Mesenchymal stem cell (in vitro differentiated cells and primary cell): ENCODE results near the gene LHFPL6.

ENCODE experiments used
- DNase-seq: peaks from one replicate; pipeline ENCODE4 v3.0.0-alpha.2; 2013
- H2AFZ ChIP-seq: one replicate; pipeline ENCODE4 v1.6.1; 2013; ENCODE audit warnings: low read depth, mild to moderate bottlenecking, control low read depth, inconsistent platforms, low read length, moderate library complexity
- H2AK5ac ChIP-seq: 2 replicates; pipeline ENCODE4 v1.6.1; 2013; ENCODE audit warnings: low read length, moderate library complexity, mild to moderate bottlenecking, inconsistent platforms; ENCODE audit not compliant: severe bottlenecking
- H2BK120ac ChIP-seq: one replicate; pipeline ENCODE4 v1.6.1; 2013; ENCODE audit warnings: low read depth, mild to moderate bottlenecking, inconsistent platforms, low read length, moderate library complexity
- H2BK12ac ChIP-seq, 2 experiments: one replicate each; pipeline ENCODE4 v1.6.1; 2013; ENCODE audit warnings: inconsistent platforms in 2 of 2, low read length in 2 of 2, mild to moderate bottlenecking in 2 of 2, moderate library complexity in 2 of 2, control low read depth in 1 of 2
- H2BK15ac ChIP-seq: one replicate; pipeline ENCODE4 v1.6.1; 2013; ENCODE audit warnings: mild to moderate bottlenecking, low read depth, inconsistent platforms; ENCODE audit not compliant: poor library complexity, severe bottlenecking
- H2BK5ac ChIP-seq: 2 replicates; pipeline ENCODE4 v1.6.1; 2013; ENCODE audit warnings: low read depth, mild to moderate bottlenecking, low read length, control low read depth, inconsistent platforms; ENCODE audit not compliant: poor library complexity, severe bottlenecking
- H3K14ac ChIP-seq, 2 experiments: one replicate each; pipeline ENCODE4 v1.6.1; 2013; ENCODE audit warnings: inconsistent platforms in 2 of 2, low read length in 2 of 2, control low read depth in 1 of 2, mild to moderate bottlenecking in 1 of 2, moderate library complexity in 1 of 2
- H3K18ac ChIP-seq, 2 experiments: one replicate each; pipeline ENCODE4 v1.6.1; 2013; ENCODE audit warnings: inconsistent platforms in 2 of 2, low read length in 2 of 2, control low read depth in 1 of 2, low read depth in 1 of 2, mild to moderate bottlenecking in 1 of 2
- H3K23ac ChIP-seq, 2 experiments: one replicate each; pipeline ENCODE4 v1.6.1; 2013; ENCODE audit warnings: inconsistent platforms in 2 of 2, low read length in 2 of 2, mild to moderate bottlenecking in 2 of 2, moderate library complexity in 2 of 2, control low read depth in 1 of 2
- H3K27ac ChIP-seq: 2 replicates; pipeline ENCODE4 v1.5.1; 2013; ENCODE audit warnings: mild to moderate bottlenecking, moderate library complexity, low read length, control low read depth, inconsistent platforms; ENCODE audit not compliant: poor library complexity, severe bottlenecking
- H3K27me3 ChIP-seq, 2 experiments: 2 replicates each; pipeline versions ENCODE4 v1.6.1 to v1.7.0; 2013; ENCODE audit warnings: low read length in 2 of 2, mild to moderate bottlenecking in 2 of 2, moderate library complexity in 2 of 2, control low read depth in 1 of 2, inconsistent platforms in 1 of 2; ENCODE audit not compliant: control insufficient read depth in 1 of 2, insufficient read depth in 1 of 2
- H3K36me3 ChIP-seq, 2 experiments: 2 replicates each; pipeline versions ENCODE4 v1.6.1 to v1.7.0; 2013; ENCODE audit warnings: low read length in 2 of 2, control low read depth in 1 of 2, inconsistent platforms in 1 of 2, low read depth in 1 of 2, mild to moderate bottlenecking in 1 of 2; ENCODE audit not compliant: insufficient read depth in 2 of 2, control insufficient read depth in 1 of 2
- H3K4ac ChIP-seq, 2 experiments: one replicate each; pipeline ENCODE4 v1.6.1; 2013; ENCODE audit warnings: inconsistent platforms in 2 of 2, low read length in 2 of 2, mild to moderate bottlenecking in 2 of 2, moderate library complexity in 2 of 2, control low read depth in 1 of 2, low read depth in 1 of 2
- H3K4me1 ChIP-seq: 2 replicates; pipeline ENCODE4 v1.6.1; 2013; ENCODE audit warnings: low read depth, low read length, control low read depth; ENCODE audit not compliant: control insufficient read depth, insufficient read depth
- H3K4me2 ChIP-seq: 2 replicates; pipeline ENCODE4 v1.6.1; 2013; ENCODE audit warnings: low read length, mild to moderate bottlenecking, inconsistent platforms; ENCODE audit not compliant: poor library complexity, severe bottlenecking
- H3K4me3 ChIP-seq, 2 experiments: 2 replicates each; pipeline versions ENCODE4 v1.5.1 to v1.7.0; 2013; ENCODE audit warnings: low read length in 2 of 2, mild to moderate bottlenecking in 2 of 2, control low read depth in 1 of 2, low read depth in 1 of 2; ENCODE audit not compliant: insufficient read depth in 1 of 2
- H3K79me1 ChIP-seq: replicated peaks from 2 replicates; pipeline ENCODE4 v1.6.1; 2013; ENCODE audit warnings: mild to moderate bottlenecking, control low read depth, low read length, inconsistent platforms; ENCODE audit not compliant: poor library complexity, severe bottlenecking
- H3K9ac ChIP-seq: 2 replicates; pipeline ENCODE4 v1.7.0; 2013; ENCODE audit warnings: mild to moderate bottlenecking, low read length, moderate library complexity
- H3K9me3 ChIP-seq: 2 replicates; pipeline ENCODE4 v1.7.0; 2013; ENCODE audit warnings: mild to moderate bottlenecking, low read length; ENCODE audit not compliant: control insufficient read depth
- H4K8ac ChIP-seq: one replicate; pipeline ENCODE4 v1.6.1; 2013; ENCODE audit warnings: inconsistent platforms, mild to moderate bottlenecking, low read length, moderate library complexity
- H4K91ac ChIP-seq: one replicate; pipeline ENCODE4 v1.6.1; 2013; ENCODE audit warnings: mild to moderate bottlenecking, low read length, inconsistent platforms
- WGBS: methylation state at CpG from one replicate; pipeline ENCODE4 v1.1.7; 2013; ENCODE audit warnings: mixed read lengths; 5-methylcytosine and 5-hydroxymethylcytosine counted together

The LHFPL6 gene

DNA sequence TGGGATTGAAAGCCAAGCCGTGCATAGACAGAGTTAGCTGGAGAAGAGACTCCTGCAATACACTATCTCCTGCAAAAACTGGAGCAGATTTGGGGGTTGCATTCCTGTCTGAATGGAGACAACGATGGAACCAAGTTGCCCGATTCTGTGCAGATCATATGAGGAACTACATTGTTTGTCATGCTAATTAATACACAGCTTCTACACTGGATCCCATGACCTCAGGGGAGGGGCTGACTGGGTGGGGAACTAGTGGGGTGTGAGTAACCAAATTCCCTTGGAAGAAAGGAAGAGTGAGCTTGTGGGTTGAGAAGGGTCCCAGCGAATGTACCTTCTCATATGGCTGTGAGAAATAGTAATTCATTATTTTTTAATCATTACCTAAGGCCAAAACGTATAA, 214.0 kb downstream of the LHFPL6 start:
- H4K8ac ChIP-seq, result no peak overlapping the region
- WGBS, result 69% methylated on average over 3 of the region's 5 CpGs
- no peaks in the 10 kb centered on the region for H3K27me3 ChIP-seq
- no peak overlapping the region for H3K4me2 ChIP-seq
- no peak overlapping the region for H2AK5ac ChIP-seq
- no peak overlapping the region for H2BK12ac ChIP-seq
- DNase-seq, result no peak
- no peaks in the 10 kb centered on the region for H3K36me3 ChIP-seq
- no peaks in the 10 kb centered on the region for H3K4me1 ChIP-seq
- H3K4me3 ChIP-seq, result no peak overlapping the region
- H3K27ac ChIP-seq, result no peak overlapping the region
- no peak overlapping the region for H3K18ac ChIP-seq
- H3K9me3 ChIP-seq, result no peaks in the 10 kb centered on the region
- no peak overlapping the region for H4K91ac ChIP-seq
- H3K79me1 ChIP-seq, result peaks cover 11% of the 10 kb centered on the region
- H2BK15ac ChIP-seq, result no peak overlapping the region
- no peak overlapping the region for H3K4ac ChIP-seq
- H2BK120ac ChIP-seq, result no peak overlapping the region
- no peak overlapping the region for H2AFZ ChIP-seq
- no peak overlapping the region for H3K23ac ChIP-seq
- no peak overlapping the region for H2BK5ac ChIP-seq
- H3K9ac ChIP-seq, result no peak overlapping the region
- H3K14ac ChIP-seq, result no peak overlapping the region

DNA sequence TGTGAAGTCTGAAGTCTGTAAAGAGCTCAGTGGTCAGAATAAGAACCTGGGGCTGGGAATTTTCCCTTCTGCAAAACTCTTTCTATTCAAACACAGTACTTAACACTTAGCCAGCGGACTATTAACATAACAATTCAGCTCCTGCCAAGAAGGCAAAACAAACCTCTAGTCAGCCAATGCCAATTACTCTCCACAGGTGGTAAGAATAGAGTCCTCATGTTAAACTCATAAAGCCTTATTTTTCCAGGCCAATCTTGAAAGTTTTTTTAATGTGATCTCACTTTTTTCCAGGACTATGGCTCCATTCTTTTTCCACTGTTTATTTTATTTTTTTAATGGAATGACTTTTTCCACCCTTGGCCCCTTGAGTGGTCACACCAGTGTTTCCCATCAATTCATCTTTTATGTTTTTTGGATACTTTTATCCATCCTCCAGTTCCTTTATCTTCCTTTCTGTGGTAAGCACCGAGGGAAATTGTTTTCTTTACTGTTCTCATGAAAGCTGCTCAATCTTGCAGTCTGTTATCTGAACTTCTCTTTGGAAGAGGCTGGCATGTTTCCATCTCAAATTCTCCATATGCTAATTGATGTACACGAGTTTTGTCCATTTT, 217.3 kb downstream of the LHFPL6 start:
- no peak overlapping the region for H3K9ac ChIP-seq
- H3K23ac ChIP-seq, result no peak overlapping the region
- H4K8ac ChIP-seq, result no peak overlapping the region
- no peak overlapping the region for H3K4me3 ChIP-seq
- no peaks in the 10 kb centered on the region for H3K27me3 ChIP-seq
- no peaks in the 10 kb centered on the region for H3K36me3 ChIP-seq
- no peak for DNase-seq
- H4K91ac ChIP-seq, result no peak overlapping the region
- H3K14ac ChIP-seq, result no peak overlapping the region
- no peak overlapping the region for H2BK5ac ChIP-seq
- H2AFZ ChIP-seq, result no peak overlapping the region
- no peak overlapping the region for H2AK5ac ChIP-seq
- H3K18ac ChIP-seq, result no peak overlapping the region
- no peak overlapping the region for H3K4ac ChIP-seq
- H2BK12ac ChIP-seq, result no peak overlapping the region
- no peaks in the 10 kb centered on the region for H3K9me3 ChIP-seq
- no peak overlapping the region for H3K4me2 ChIP-seq
- H3K79me1 ChIP-seq, result peaks cover 9% of the 10 kb centered on the region
- no peaks in the 10 kb centered on the region for H3K4me1 ChIP-seq
- no peak overlapping the region for H2BK15ac ChIP-seq
- no peak overlapping the region for H2BK120ac ChIP-seq
- H3K27ac ChIP-seq, result no peak overlapping the region
- 61% methylated on average over 2 of the region's 3 CpGs for WGBS

DNA sequence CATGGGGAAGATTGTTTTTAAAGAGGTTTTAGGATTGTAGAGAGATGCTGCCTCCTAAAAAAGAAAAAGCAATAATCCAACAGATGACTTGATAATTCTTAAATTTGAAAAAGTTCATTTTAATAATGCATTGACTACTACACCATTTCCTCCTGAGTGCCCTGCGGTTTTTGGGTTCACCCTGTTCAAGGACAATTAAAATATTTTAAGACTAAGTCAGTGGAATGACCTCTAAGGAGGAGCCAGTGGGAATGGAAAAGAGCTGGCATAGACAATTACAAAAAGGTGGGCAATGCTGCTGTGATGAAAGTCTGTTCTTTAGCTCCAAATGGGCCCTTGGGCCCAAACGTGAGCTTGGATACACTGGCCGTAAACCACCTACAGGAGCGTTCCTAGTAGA, 217.8 kb downstream of the LHFPL6 start:
- H3K4me1 ChIP-seq, result no peaks in the 10 kb centered on the region

DNA sequence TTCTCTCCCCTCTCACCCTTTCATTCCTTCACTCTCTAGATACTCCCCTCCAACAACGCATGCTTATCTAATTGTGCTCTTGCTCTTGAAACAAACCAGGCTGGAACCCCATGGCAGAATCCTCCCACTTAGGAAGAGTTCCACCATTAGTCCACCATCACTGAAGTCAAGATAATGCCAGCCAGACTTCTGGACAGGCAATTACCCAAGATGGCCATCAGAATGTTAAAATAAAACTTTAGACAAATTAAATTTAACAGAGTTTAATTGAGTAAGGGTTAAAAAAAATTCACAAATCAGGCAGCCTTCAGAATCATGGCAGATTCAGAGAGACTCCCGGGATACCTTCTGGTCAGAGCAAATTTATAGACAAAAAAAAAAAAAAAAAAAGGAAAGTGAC, 221.5 kb downstream of the LHFPL6 start:
- Histone ChIP-seq H3K36me3 (no peaks in the 10 kb centered on the region), H3K18ac (no peak overlapping the region), H3K27ac (no peak overlapping the region), H2BK120ac (no peak overlapping the region), H3K9ac (no peak overlapping the region), H2BK15ac (no peak overlapping the region), H3K9me3 (no peaks in the 10 kb centered on the region), H3K14ac (no peak overlapping the region), H3K4me1 (no peaks in the 10 kb centered on the region), H3K79me1 (no peaks in the 10 kb centered on the region), H3K23ac (no peak overlapping the region), H3K27me3 (no peaks in the 10 kb centered on the region), H3K4me2 (no peak overlapping the region), H3K4me3 (no peak overlapping the region), H2AFZ (no peak overlapping the region), H3K4ac (no peak overlapping the region), H2BK12ac (no peak overlapping the region), H4K91ac (no peak overlapping the region), H2AK5ac (no peak overlapping the region), H4K8ac (no peak overlapping the region), H2BK5ac (no peak overlapping the region)
- DNase-seq, result no peak
- WGBS, result 91% methylated on average over 2 of the region's 2 CpGs

More for the DNA sequence above, 217.8 kb downstream of the LHFPL6 start:
- WGBS, result 75% methylated on average over 3 of the region's 4 CpGs
- Histone ChIP-seq H3K79me1 (peaks cover 5% of the 10 kb centered on the region), H2AFZ (no peak overlapping the region), H3K9me3 (no peaks in the 10 kb centered on the region), H3K9ac (no peak overlapping the region), H4K8ac (no peak overlapping the region), H3K27me3 (no peaks in the 10 kb centered on the region), H3K23ac (no peak overlapping the region), H3K18ac (no peak overlapping the region), H3K4ac (no peak overlapping the region), H4K91ac (no peak overlapping the region), H3K4me3 (no peak overlapping the region), H3K36me3 (no peaks in the 10 kb centered on the region), H2AK5ac (no peak overlapping the region), H2BK120ac (no peak overlapping the region), H2BK12ac (no peak overlapping the region), H2BK15ac (no peak overlapping the region), H3K27ac (no peak overlapping the region), H3K4me2 (no peak overlapping the region), H2BK5ac (no peak overlapping the region), H3K14ac (no peak overlapping the region)
- DNase-seq, result no peak
